Body of pancreas (tissue), 4 donors: ENCODE measurements around the gene ADCY2.

ENCODE experiments used
- CTCF ChIP-seq, 7 experiments: fragments of 450-650 bp in 4 of 7; fragments of 200-600 bp in 3 of 7; sonication (generic) in 3 of 7; IDR thresholded peaks; one replicate each; pipeline ENCODE4 v1.5.1; 2016 to 2019; ENCODE audit warnings: antibody characterized with exemption in 7 of 7
- POLR2A ChIP-seq, 3 donors: fragments of 450-650 bp; IDR thresholded peaks; one replicate each; pipeline ENCODE4 v1.6.1; 2016; ENCODE audit warnings: antibody characterized with exemption in 3 of 3, mild to moderate bottlenecking in 2 of 3

GRCh38 chr5:7662289-7662688 lies 266.4 kb downstream of the ADCY2 start:
- TF ChIP-seq CTCF (IDR thresholded peaks at IDR 0.05): no peak
- TF ChIP-seq POLR2A (IDR thresholded peaks at IDR 0.05): no peak
